GM12875 (cell line): Measurements from ENCODE around the gene CBLC.

ENCODE experiments used
- H3K4me3 ChIP-seq: one replicate; pipeline ENCODE4 v1.5.1; 2011; ENCODE audit warnings: low read depth, low read length, control low read depth
- TF ChIP-seq, protein P1 (sequence below): IDR thresholded peaks from 2 replicates; pipeline ENCODE4 v1.5.1; 2011; ENCODE audit warnings: low read depth, mild to moderate bottlenecking, control low read depth, inconsistent platforms, low read length, moderate library complexity, borderline replicate concordance; ENCODE audit not compliant: insufficient read depth

The CBLC gene

DNA sequence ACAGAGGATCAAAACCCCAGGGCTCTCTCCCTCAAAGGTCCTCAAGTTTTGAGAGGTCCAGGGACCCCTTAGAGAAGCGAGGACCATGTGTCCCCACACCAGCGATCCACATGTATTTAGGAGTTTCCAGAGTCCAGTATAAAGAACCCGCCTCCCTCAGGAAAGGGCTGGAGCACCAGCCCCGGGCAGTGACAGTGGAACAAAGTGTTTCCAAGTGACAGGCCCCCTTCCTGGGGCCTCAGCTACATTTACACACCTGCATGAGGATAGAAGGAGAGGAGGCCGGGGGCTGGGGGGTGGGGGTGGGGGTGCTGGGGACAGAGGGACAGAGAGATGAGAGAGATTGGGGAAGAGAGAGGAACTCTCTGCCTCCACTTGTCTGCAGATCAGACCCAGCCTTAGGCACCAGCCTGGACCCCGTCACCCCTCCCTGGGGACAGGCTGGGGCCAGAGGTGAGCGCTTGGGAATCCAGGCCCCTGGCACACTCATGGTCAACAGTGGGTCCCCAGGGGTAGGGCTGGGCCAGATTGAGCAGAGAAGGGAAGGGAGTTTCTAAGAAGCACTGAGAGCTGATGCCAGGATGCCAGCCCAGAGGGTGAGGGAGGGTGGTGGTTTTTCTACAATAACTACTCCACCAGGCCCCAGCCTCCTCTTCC, 32.0 kb downstream of the CBLC start:
- TF ChIP-seq, protein P1, sequence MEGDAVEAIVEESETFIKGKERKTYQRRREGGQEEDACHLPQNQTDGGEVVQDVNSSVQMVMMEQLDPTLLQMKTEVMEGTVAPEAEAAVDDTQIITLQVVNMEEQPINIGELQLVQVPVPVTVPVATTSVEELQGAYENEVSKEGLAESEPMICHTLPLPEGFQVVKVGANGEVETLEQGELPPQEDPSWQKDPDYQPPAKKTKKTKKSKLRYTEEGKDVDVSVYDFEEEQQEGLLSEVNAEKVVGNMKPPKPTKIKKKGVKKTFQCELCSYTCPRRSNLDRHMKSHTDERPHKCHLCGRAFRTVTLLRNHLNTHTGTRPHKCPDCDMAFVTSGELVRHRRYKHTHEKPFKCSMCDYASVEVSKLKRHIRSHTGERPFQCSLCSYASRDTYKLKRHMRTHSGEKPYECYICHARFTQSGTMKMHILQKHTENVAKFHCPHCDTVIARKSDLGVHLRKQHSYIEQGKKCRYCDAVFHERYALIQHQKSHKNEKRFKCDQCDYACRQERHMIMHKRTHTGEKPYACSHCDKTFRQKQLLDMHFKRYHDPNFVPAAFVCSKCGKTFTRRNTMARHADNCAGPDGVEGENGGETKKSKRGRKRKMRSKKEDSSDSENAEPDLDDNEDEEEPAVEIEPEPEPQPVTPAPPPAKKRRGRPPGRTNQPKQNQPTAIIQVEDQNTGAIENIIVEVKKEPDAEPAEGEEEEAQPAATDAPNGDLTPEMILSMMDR = no peak
- H3K4me3 ChIP-seq = no peak overlapping the region

DNA sequence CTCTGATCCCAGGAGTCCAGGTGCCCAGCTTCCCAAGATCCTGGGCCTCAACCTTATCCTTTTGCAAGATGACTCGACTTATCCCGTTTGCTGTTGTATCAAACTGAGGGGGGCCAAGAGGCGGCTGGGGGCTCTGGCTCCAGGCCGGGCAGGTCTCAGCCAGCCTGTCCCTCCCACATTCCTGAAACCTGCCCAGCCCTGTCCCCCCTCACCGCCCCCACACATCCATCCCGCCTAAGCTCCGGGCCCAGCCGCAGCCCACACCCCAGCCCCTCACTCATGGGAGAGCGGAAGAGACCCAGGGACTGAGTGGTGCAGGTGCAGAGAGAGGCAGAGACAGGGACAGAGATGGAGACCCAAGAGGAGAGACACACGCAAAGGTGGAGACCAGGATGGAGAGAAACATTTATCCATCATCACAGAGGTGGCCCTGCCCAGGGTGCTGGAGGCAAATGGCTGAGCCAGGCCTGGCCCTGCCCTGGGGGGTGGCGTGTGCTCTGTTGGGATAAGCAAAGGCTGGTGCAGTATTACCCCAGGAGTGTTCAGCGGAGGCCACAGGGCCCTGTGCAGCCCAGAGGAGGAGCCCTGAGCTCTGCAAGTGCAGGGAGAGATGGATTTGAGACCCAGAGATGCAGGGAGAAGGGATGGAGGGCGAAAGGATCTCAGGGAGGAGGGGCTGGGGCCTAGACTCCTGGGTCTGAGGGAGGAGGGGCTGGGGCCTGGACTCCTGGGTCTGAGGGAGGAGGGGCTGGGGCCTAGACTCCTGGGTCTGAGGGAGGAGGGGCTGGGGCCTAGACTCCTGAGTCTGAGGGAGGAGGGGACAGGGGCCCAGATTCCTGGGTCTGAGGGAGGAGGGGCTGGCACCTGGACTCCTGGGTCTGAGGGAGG, 32.8 kb downstream of the CBLC start:
- no peak overlapping the region for H3K4me3 ChIP-seq
- TF ChIP-seq, protein P1 = no peak

DNA sequence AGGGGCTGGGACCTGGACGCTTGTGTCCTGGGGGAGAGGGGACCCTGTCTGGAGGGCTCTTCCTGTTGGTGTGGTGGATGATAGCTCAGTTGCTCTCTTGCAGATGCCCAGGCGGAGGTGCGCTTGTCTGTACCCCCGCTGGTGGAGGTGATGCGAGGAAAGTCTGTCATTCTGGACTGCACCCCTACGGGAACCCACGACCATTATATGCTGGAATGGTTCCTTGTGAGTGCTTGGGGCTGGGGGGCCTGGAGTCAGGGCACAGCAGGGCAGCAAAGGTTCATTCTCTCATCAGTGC, 33.4 kb downstream of the CBLC start:
- H3K4me3 ChIP-seq = no peak overlapping the region
- TF ChIP-seq, protein P1 = no peak

DNA sequence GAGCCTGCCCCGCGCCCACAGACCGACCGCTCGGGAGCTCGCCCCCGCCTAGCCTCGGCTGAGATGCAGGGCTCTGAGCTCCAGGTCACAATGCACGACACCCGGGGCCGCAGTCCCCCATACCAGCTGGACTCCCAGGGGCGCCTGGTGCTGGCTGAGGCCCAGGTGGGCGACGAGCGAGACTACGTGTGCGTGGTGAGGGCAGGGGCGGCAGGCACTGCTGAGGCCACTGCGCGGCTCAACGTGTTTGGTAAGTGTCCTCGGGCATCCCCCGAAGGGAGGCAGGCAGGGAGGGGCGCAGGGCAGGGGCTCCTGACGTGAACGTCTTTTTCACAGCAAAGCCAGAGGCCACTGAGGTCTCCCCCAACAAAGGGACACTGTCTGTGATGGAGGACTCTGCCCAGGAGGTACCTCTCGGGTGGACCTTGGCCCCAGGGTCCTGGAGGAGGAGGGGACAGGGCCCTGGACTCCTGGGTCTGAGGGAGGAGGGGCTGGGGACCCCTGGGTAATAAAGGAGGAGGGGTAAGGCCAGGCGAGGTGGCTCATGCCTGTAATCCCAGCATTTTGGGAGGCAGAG, 34.5 kb downstream of the CBLC start:
- TF ChIP-seq, protein P1 = no peak
- H3K4me3 ChIP-seq = no peak overlapping the region

DNA sequence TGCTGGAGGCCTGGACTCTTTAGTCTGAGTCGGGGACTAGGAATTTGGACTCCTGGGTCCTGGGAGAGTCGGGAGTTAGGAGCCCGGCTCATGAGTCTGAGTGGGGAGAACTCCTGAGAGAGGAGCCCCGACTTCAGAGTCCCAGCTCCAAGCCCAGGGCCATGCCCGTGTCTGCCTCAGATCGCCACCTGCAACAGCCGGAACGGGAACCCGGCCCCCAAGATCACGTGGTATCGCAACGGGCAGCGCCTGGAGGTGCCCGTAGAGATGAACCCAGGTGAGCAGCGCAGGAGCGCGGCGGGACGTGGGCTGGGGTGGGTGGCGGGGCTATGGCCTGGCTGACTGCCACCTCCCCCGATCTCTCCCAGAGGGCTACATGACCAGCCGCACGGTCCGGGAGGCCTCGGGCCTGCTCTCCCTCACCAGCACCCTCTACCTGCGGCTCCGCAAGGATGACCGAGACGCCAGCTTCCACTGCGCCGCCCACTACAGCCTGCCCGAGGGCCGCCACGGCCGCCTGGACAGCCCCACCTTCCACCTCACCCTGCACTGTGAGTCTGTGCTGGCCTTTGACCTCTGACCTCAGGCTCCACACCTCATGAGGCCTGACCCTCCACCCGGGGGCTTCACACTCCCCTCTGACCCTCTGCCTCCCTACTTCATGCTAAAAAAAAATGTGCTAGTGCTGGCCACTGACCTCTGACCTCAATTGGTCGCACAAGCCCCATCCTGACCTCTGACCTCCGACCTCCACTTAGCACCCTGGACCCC, 35.6 kb downstream of the CBLC start:
- TF ChIP-seq, protein P1 = no peak
- H3K4me3 ChIP-seq = no peak overlapping the region

DNA sequence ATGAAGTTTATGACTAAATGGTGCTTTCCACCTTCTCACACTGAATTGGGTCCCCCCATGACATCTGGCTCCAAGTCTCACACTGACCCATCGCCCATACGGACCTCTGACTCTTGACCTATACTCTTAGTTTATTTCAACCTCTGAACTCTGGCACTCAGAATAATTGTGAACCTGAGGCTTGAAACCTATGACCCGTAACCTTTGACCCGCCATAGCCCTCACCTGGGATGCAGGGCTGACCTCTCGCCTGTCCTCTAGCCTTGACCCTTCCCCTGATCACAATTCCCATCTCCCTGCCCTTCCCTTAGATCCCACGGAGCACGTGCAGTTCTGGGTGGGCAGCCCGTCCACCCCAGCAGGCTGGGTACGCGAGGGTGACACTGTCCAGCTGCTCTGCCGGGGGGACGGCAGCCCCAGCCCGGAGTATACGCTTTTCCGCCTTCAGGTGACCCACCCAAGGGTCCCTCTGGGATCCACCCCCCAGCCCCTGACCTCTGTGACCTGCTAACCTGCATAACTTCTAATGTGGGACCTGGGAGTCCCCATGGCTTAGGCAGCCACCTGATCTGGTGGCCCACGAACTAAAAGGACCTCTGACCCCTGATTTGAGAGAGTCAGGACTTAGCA, 36.3 kb downstream of the CBLC start:
- H3K4me3 ChIP-seq = no peak overlapping the region
- TF ChIP-seq, protein P1 = no peak
